Measurements from ENCODE around the gene TNK1.

The TNK1 gene

GRCh38 chr17:7407485-7408251, 26.8 kb downstream of the TNK1 start, which contains the start of gene NLGN2 (continued):
- TF ChIP-seq TSHZ1 (tag by site-specific recombination; IDR thresholded peaks at IDR 0.05; ENCODE audit: borderline replicate concordance) (no peak), ZNF596 (tag by site-specific recombination; IDR thresholded peaks at IDR 0.05) (no peak), ZBTB44 (tag by site-specific recombination; IDR thresholded peaks at IDR 0.05) (no peak), HOXA7 (CRISPR knock-in tag; IDR thresholded peaks at IDR 0.05; ENCODE audit: borderline replicate concordance) (no peak), ZNF433 (tag by site-specific recombination; IDR thresholded peaks at IDR 0.05; ENCODE audit: low read depth) (no peak), SP7 (tag by site-specific recombination; IDR thresholded peaks at IDR 0.05) (no peak), YY1 (tag by site-specific recombination; IDR thresholded peaks at IDR 0.05) (no peak), ZNF184 (tag by site-specific recombination; IDR thresholded peaks at IDR 0.05) (no peak), YY2 (tag by site-specific recombination; IDR thresholded peaks at IDR 0.05) (no peak), GLIS1 (tag by site-specific recombination; IDR thresholded peaks at IDR 0.05) (peak; percentile 52), ZNF133 (tag by site-specific recombination; IDR thresholded peaks at IDR 0.05) (no peak), TRIM28 (IDR thresholded peaks at IDR 0.05; ENCODE audit: borderline replicate concordance, low read length) (no peak), ZNF670 (tag by site-specific recombination; IDR thresholded peaks at IDR 0.05; ENCODE audit: low read depth) (no peak), EGR2 (tag by site-specific recombination; IDR thresholded peaks at IDR 0.05; ENCODE audit: low read depth) (0 out of 2 replicates have a peak, but pooled peaks have one; percentile 7), ZNF302 (tag by site-specific recombination; IDR thresholded peaks at IDR 0.05; ENCODE audit: low read depth) (no peak), ZNF221 (tag by site-specific recombination; IDR thresholded peaks at IDR 0.05; ENCODE audit: borderline replicate concordance) (no peak)
- TF ChIP-seq, protein P1, sequence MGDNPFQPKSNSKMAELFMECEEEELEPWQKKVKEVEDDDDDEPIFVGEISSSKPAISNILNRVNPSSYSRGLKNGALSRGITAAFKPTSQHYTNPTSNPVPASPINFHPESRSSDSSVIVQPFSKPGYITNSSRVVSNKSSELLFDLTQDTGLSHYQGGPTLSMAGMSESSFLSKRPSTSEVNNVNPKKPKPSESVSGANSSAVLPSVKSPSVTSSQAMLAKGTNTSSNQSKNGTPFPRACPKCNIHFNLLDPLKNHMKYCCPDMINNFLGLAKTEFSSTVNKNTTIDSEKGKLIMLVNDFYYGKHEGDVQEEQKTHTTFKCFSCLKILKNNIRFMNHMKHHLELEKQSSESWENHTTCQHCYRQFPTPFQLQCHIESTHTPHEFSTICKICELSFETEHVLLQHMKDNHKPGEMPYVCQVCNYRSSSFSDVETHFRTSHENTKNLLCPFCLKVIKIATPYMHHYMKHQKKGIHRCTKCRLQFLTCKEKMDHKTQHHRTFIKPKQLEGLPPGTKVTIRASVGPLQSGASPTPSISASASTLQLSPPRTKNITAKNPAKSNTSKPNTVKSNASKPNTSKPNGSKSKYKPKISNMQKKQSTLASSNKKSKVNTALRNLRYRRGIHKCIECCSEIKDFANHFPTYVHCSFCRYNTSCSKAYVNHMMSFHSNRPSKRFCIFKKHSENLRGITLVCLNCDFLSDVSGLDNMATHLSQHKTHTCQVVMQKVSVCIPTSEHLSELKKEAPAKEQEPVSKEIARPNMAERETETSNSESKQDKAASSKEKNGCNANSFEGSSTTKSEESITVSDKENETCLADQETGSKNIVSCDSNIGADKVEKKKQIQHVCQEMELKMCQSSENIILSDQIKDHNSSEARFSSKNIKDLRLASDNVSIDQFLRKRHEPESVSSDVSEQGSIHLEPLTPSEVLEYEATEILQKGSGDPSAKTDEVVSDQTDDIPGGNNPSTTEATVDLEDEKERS (tag by site-specific recombination; IDR thresholded peaks at IDR 0.05) = no peak
- TF ChIP-seq, protein P2, sequence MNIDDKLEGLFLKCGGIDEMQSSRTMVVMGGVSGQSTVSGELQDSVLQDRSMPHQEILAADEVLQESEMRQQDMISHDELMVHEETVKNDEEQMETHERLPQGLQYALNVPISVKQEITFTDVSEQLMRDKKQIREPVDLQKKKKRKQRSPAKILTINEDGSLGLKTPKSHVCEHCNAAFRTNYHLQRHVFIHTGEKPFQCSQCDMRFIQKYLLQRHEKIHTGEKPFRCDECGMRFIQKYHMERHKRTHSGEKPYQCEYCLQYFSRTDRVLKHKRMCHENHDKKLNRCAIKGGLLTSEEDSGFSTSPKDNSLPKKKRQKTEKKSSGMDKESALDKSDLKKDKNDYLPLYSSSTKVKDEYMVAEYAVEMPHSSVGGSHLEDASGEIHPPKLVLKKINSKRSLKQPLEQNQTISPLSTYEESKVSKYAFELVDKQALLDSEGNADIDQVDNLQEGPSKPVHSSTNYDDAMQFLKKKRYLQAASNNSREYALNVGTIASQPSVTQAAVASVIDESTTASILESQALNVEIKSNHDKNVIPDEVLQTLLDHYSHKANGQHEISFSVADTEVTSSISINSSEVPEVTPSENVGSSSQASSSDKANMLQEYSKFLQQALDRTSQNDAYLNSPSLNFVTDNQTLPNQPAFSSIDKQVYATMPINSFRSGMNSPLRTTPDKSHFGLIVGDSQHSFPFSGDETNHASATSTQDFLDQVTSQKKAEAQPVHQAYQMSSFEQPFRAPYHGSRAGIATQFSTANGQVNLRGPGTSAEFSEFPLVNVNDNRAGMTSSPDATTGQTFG (tag by site-specific recombination; IDR thresholded peaks at IDR 0.05; ENCODE audit: borderline replicate concordance) = no peak
- TF ChIP-seq, protein P3, sequence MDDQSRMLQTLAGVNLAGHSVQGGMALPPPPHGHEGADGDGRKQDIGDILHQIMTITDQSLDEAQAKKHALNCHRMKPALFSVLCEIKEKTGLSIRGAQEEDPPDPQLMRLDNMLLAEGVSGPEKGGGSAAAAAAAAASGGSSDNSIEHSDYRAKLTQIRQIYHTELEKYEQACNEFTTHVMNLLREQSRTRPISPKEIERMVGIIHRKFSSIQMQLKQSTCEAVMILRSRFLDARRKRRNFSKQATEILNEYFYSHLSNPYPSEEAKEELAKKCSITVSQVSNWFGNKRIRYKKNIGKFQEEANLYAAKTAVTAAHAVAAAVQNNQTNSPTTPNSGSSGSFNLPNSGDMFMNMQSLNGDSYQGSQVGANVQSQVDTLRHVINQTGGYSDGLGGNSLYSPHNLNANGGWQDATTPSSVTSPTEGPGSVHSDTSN (CRISPR knock-in tag; IDR thresholded peaks at IDR 0.05) = no peak
- TF ChIP-seq, protein P4, sequence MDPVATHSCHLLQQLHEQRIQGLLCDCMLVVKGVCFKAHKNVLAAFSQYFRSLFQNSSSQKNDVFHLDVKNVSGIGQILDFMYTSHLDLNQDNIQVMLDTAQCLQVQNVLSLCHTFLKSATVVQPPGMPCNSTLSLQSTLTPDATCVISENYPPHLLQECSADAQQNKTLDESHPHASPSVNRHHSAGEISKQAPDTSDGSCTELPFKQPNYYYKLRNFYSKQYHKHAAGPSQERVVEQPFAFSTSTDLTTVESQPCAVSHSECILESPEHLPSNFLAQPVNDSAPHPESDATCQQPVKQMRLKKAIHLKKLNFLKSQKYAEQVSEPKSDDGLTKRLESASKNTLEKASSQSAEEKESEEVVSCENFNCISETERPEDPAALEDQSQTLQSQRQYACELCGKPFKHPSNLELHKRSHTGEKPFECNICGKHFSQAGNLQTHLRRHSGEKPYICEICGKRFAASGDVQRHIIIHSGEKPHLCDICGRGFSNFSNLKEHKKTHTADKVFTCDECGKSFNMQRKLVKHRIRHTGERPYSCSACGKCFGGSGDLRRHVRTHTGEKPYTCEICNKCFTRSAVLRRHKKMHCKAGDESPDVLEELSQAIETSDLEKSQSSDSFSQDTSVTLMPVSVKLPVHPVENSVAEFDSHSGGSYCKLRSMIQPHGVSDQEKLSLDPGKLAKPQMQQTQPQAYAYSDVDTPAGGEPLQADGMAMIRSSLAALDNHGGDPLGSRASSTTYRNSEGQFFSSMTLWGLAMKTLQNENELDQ (tag by site-specific recombination; IDR thresholded peaks at IDR 0.05; ENCODE audit: low read depth) = no peak
- TF ChIP-seq, protein P5, sequence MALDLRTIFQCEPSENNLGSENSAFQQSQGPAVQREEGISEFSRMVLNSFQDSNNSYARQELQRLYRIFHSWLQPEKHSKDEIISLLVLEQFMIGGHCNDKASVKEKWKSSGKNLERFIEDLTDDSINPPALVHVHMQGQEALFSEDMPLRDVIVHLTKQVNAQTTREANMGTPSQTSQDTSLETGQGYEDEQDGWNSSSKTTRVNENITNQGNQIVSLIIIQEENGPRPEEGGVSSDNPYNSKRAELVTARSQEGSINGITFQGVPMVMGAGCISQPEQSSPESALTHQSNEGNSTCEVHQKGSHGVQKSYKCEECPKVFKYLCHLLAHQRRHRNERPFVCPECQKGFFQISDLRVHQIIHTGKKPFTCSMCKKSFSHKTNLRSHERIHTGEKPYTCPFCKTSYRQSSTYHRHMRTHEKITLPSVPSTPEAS (tag by site-specific recombination; IDR thresholded peaks at IDR 0.05) = no peak

Data from HEK293 (cell line).